ENCODE results near the gene GADL1. TPM values are rescaled to one million over a fixed set of nuclear protein-coding genes. Genes with fewer than 3 reads are reported as not detected.

GADL1 gene
- total RNA-seq, 1 donor from 2014 or later: not detected

DNA sequence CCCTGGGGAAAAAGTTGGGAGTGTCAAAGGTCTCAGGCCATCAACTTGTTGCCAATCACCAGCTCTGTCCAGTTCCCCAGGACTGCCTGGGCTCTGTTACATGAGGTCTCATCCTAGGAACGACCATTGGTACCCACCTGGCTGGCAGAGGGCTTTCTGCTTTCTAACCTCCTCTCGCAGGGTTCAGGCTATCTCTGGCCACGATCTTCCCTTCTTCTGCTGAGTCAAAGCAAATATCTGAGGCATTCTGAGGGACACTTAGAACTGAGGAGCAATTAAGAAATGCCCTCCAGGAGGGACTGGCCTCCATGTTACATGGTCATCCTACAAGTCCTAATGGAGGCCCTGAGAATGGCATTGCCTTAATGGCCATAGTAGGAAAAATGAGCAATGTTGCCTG, 210.7 kb downstream of the GADL1 start:
- intact Hi-C loops (cut with micrococcal nuclease): no loop called here

- intact Hi-C loops (cut with micrococcal nuclease): no loop called here
Observed at GRCh38 chr3:30682434-30683155, 211.9 kb downstream of the GADL1 start.

- intact Hi-C loops (cut with micrococcal nuclease): loop anchor here (1.0 to 2.0 kb wide), 3 partner anchors 8 to 43 kb away; no protein-coding TSS in a partner anchor
Observed at GRCh38 chr3:30681649-30682211, 212.7 kb downstream of the GADL1 start.

GRCh38 chr3:30680789-30681648, 213.4 kb downstream of the GADL1 start:
- intact Hi-C loops (cut with micrococcal nuclease): loop anchor here (1.0 to 2.0 kb wide), 3 partner anchors 8 to 42 kb away; no protein-coding TSS in a partner anchor

DNA sequence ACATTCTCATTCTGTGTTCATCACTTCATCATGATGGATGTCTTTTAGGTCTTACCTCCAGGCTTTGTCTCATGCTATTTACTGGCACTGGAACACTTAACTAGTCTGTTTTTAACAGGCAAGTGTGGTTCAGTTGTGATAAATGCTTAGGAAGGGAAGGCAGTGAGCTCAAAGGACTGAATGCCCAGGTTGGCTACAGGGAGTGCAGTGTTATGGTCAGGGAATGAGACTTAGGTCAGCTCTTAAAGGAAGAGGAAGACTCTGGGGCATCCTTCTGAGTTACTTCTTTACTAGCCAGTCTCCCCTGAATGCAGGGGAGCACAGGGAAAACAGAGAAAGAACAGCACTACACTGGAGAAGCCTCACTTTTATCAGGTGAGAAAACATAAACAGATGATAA, 215.4 kb downstream of the GADL1 start:
- intact Hi-C loops (cut with micrococcal nuclease): no loop called here

DNA sequence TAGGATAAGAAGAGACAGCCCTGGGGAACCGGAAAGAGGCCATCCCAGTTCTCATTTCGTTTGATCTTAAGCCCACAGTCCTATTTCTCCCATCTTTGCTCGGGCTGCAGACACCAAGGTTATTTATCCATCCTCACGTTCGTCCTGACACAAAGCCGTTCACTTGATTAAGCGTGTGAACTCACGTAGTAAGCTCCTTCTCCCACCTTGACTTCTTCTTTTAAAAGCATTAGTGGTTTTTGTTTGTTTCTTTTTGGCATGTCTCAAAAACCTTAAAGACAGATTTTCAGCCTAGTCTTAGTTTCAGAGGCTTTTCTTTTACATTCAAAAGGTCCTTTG, 217.1 kb downstream of the GADL1 start:
- intact Hi-C loops (cut with micrococcal nuclease): no loop called here

DNA sequence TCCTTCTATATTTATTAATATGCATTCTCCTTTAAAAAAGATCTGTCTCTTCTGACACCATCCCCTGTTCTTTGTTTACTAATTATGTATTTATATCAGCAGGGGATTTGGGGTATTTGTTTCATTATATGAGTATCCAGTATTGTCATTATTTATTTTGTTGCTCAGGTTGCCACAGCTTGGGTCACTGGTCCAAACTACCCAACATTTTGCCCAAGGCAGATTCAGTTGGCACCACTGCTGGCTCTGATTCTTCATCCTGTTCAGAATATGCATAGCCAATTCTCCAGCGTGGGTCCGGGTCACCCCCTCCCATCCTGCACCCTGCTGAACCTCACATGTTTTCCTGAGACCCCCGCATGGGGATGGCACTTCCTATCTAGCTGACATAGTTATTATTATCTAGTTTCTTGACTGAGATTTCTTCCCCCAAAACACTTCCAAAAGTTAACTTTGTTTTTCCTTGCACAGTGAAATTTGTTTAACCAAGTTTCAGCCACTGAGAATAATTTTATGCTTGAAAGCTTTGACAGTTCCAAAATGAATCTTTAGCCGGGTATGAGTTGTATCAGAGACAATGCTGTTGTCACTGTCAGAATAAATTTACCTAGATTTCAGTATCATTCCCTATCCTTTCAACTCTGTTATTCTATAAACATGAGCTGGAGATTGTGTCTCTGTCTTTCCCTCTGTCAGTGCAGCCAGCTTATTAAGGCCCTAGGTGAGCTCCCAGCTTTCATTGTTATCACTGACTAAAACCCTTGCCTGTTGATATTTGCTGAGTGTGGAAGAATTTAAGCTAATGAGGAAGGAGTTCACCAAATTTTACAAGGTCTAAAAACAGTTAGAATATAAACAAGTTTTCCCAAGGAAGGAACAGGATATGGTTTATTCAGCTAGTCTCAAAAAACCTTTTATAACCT, 217.8 kb downstream of the GADL1 start:
- intact Hi-C loops (cut with micrococcal nuclease): no loop called here
